ENCODE measurements around the gene RMDN2.

- no peak for TF ChIP-seq RAD51 (IDR thresholded peaks at IDR 0.05)
- no peak for TF ChIP-seq CTCF (IDR thresholded peaks at IDR 0.05 in 2 of 3, conservative IDR thresholded peaks at IDR 0.05 in 1 of 3; ENCODE audit: control insufficient read depth in 2 of 3, extremely low read depth in 1 of 3, insufficient read depth in 1 of 3, low read depth in 3 of 3, low read length in 3 of 3)
- no peak for TF ChIP-seq POLR2AphosphoS5 (IDR thresholded peaks at IDR 0.05; ENCODE audit: low read length)
- no peak for TF ChIP-seq POLR2A (IDR thresholded peaks at IDR 0.05; ENCODE audit: low read depth, low read length)
- TF ChIP-seq JUND (IDR thresholded peaks at IDR 0.05; ENCODE audit: low read depth, low read length): no peak
- no peak for TF ChIP-seq ATF3 (IDR thresholded peaks at IDR 0.05; ENCODE audit: borderline replicate concordance, extremely low read depth, low read depth, low read length)
- no peak for TF ChIP-seq RCOR1 (conservative IDR thresholded peaks at IDR 0.05; ENCODE audit: low read depth, low read length)
- no peak for TF ChIP-seq MYC (IDR thresholded peaks at IDR 0.05; ENCODE audit: insufficient read depth, insufficient read length, insufficient replicate concordance, low read length, severe bottlenecking)
- TF ChIP-seq NBN (IDR thresholded peaks at IDR 0.05): no peak
- TF ChIP-seq EZH2 (IDR thresholded peaks at IDR 0.05; ENCODE audit: borderline replicate concordance, control insufficient read depth, low read depth, low read length): no peak
- TF ChIP-seq CHD1 (IDR thresholded peaks at IDR 0.05; ENCODE audit: low read depth, low read length): no peak
These were observed 105.7 kb downstream of the RMDN2 start for GRCh38 chr2:38030635-38031355.
